ENCODE results near the gene CTNNA3. TPM values are rescaled to one million over a fixed set of nuclear protein-coding genes. Genes with fewer than 3 reads are reported as not detected.
"Not testable (repeated sequence)": the region's sequence is repeated elsewhere in the genome, so short reads cannot be mapped to it uniquely, and the experiment has no call there.

CTNNA3 gene
- total RNA-seq, 1 experiment from 2014 or later, result 0.32 TPM

DNA sequence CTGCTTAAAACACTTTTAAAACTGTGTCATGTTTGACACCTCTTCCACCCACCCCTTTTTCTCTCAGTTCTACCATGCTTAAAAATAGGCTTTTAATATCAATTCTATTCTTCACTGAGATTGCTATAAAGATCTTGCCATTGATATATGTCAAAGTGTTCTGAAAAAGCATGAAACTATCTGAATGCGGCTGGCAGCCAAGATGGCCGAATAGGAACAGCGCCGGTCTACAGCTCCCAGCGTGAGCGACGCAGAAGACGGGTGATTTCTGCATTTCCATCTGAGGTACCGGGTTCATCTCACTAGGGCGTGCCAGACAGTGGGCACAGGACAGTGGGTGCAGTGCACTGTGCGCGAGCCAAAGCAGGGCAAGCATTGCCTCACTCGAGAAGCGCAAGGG lies 137.7 kb downstream of the CTNNA3 start:
- BruUV-seq (replicated peaks); H3K9me2 ChIP-seq (ENCODE audit: insufficient read depth); H3K36me3 ChIP-seq (ENCODE audit: control insufficient read depth in 1 of 2, insufficient read depth in 2 of 2, low read length in 2 of 2); H3K9me3 ChIP-seq (ENCODE audit: control insufficient read depth in 1 of 2, insufficient read depth in 1 of 2, low read depth in 1 of 2, low read length in 2 of 2); H2AFZ ChIP-seq (ENCODE audit: low read depth, low read length, poor library complexity, severe bottlenecking); ATAC-seq; H3K4me2 ChIP-seq (ENCODE audit: low read length); H3K4me3 ChIP-seq (replicated peaks in 1 of 2; ENCODE audit: low read depth in 1 of 2, low read length in 2 of 2); H3K27me3 ChIP-seq (ENCODE audit: insufficient read depth, low read length); H3K27ac ChIP-seq (ENCODE audit: low read depth, low read length); DNase-seq (ENCODE audit: low read depth, low spot score); CTCF ChIA-PET; H3K4me1 ChIP-seq (ENCODE audit: control insufficient read depth in 1 of 2, insufficient read depth in 2 of 2, low read length in 2 of 2); H4K20me1 ChIP-seq (ENCODE audit: insufficient read depth); intact Hi-C loops (cut with micrococcal nuclease); RAD21 ChIA-PET (ENCODE audit: low non-redundant PET in 1 of 2, low total read pairs in 2 of 2, uncharacterized antibody in 2 of 2, unreplicated experiment in 2 of 2); H3K9ac ChIP-seq (ENCODE audit: low read length); POLR2A ChIA-PET; H3K79me2 ChIP-seq (ENCODE audit: insufficient read depth, low read length): not testable (repeated sequence)

DNA sequence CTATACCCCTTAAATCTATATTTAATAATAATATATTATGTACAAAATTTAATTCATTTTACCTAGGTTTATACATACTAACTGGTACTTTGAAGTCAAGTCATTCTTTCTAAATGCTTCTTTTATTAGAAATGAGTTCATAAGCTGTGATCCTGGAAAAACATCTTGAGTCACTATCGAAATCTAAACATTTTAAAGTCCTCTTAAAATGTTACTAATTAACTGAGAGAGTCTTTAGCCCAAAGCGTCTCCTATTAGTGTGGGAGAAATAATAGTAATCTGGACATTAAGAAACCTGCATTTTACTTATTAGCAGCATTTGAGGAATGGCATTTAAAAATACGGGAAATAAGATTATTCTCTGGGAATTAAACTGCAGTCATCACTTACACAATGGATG lies 142.7 kb downstream of the CTNNA3 start:
- no peak for ATAC-seq
- POLR2A ChIA-PET, result no interaction called here
- no peaks in the 10 kb centered on the region for H3K27me3 ChIP-seq (ENCODE audit: insufficient read depth, low read length)

More for the DNA sequence above, 142.7 kb downstream of the CTNNA3 start:
- Histone ChIP-seq H3K4me2 (ENCODE audit: low read length) (no peak overlapping the region), H3K9me3 (ENCODE audit: control insufficient read depth in 1 of 2, insufficient read depth in 1 of 2, low read depth in 1 of 2, low read length in 2 of 2) (no peaks in the 10 kb centered on the region), H3K79me2 (ENCODE audit: insufficient read depth, low read length) (no peaks in the 10 kb centered on the region), H3K27ac (ENCODE audit: low read depth, low read length) (no peak overlapping the region), H4K20me1 (ENCODE audit: insufficient read depth) (no peaks in the 10 kb centered on the region), H2AFZ (ENCODE audit: low read depth, low read length, poor library complexity, severe bottlenecking) (no peak overlapping the region), H3K4me3 (replicated peaks in 1 of 2; ENCODE audit: low read depth in 1 of 2, low read length in 2 of 2) (no peak overlapping the region), H3K9ac (ENCODE audit: low read length) (no peak overlapping the region), H3K4me1 (ENCODE audit: control insufficient read depth in 1 of 2, insufficient read depth in 2 of 2, low read length in 2 of 2) (no peaks in the 10 kb centered on the region), H3K9me2 (ENCODE audit: insufficient read depth) (no peaks in the 10 kb centered on the region), H3K36me3 (ENCODE audit: control insufficient read depth in 1 of 2, insufficient read depth in 2 of 2, low read length in 2 of 2) (no peaks in the 10 kb centered on the region)
- TF ChIP-seq, protein P1, sequence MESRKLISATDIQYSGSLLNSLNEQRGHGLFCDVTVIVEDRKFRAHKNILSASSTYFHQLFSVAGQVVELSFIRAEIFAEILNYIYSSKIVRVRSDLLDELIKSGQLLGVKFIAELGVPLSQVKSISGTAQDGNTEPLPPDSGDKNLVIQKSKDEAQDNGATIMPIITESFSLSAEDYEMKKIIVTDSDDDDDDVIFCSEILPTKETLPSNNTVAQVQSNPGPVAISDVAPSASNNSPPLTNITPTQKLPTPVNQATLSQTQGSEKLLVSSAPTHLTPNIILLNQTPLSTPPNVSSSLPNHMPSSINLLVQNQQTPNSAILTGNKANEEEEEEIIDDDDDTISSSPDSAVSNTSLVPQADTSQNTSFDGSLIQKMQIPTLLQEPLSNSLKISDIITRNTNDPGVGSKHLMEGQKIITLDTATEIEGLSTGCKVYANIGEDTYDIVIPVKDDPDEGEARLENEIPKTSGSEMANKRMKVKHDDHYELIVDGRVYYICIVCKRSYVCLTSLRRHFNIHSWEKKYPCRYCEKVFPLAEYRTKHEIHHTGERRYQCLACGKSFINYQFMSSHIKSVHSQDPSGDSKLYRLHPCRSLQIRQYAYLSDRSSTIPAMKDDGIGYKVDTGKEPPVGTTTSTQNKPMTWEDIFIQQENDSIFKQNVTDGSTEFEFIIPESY (IDR thresholded peaks at IDR 0.05; ENCODE audit: extremely low read depth, insufficient replicate concordance, low read length), result no peak
- no peak for TF ChIP-seq EGR1 (IDR thresholded peaks at IDR 0.05; ENCODE audit: low read depth)
- TF ChIP-seq EZH2phosphoT487 (IDR thresholded peaks at IDR 0.05; ENCODE audit: borderline replicate concordance), result no peak
- TF ChIP-seq YY1 (IDR thresholded peaks at IDR 0.05; ENCODE audit: extremely low read depth, insufficient replicate concordance, low read depth, low read length), result no peak
- TF ChIP-seq ELF1 (IDR thresholded peaks at IDR 0.05; ENCODE audit: borderline replicate concordance, low read depth), result no peak
- TF ChIP-seq POLR2AphosphoS5 (IDR thresholded peaks at IDR 0.05; ENCODE audit: low read depth, low read length), result no peak
- no peak for TF ChIP-seq CEBPB (IDR thresholded peaks at IDR 0.05; ENCODE audit: low read depth)
- TF ChIP-seq, protein P2, sequence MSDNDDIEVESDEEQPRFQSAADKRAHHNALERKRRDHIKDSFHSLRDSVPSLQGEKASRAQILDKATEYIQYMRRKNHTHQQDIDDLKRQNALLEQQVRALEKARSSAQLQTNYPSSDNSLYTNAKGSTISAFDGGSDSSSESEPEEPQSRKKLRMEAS (IDR thresholded peaks at IDR 0.05), result no peak
- TF ChIP-seq CBX3 (IDR thresholded peaks at IDR 0.05; ENCODE audit: low read depth), result no peak
- no peak for TF ChIP-seq SIN3A (IDR thresholded peaks at IDR 0.05; ENCODE audit: low read depth)
- no peak for TF ChIP-seq EZH2 (IDR thresholded peaks at IDR 0.05)
- CTCF ChIA-PET, result no interaction called here
- RAD21 ChIA-PET (ENCODE audit: low non-redundant PET in 1 of 2, low total read pairs in 2 of 2, uncharacterized antibody in 2 of 2, unreplicated experiment in 2 of 2), result no interaction called here
- DNase-seq (ENCODE audit: low read depth, low spot score), result no peak
- BruUV-seq (replicated peaks), result no TSS peak
- intact Hi-C loops (cut with micrococcal nuclease), result no loop called here
